Stimulated activated CD8-positive, alpha-beta memory T cell treated with anti-CD3 and anti-CD28 coated beads, Interleukin-15, amount 100 ng/mL, for 1 hour (primary cell): Measurements from ENCODE around the gene EMSY.
"Not testable (repeated sequence)": the region's sequence is repeated elsewhere in the genome, so short reads cannot be mapped to it uniquely, and the experiment has no call there.

Experiments
- DNase-seq: peaks from one replicate; pipeline ENCODE4 v3.0.0-alpha.2; 2020; ENCODE audit warnings: low read depth

Gene EMSY

GRCh38 chr11:76568621-76569020 is 123.8 kb downstream of the EMSY start:
- no peak for DNase-seq

- not testable (repeated sequence) for DNase-seq
Measured at GRCh38 chr11:76572181-76572875, 127.5 kb downstream of the EMSY start.

GRCh38 chr11:76574406-76574805 is 129.6 kb downstream of the EMSY start:
- no peak for DNase-seq

- no peak for DNase-seq
Measured at GRCh38 chr11:76574879-76575278, 130.1 kb downstream of the EMSY start.

GRCh38 chr11:76577226-76577920 is 132.6 kb downstream of the EMSY start:
- DNase-seq: no peak

- DNase-seq: no peak
Measured at GRCh38 chr11:76577921-76578653, 133.3 kb downstream of the EMSY start.

- no peak for DNase-seq
Measured at GRCh38 chr11:76578654-76579055, 133.8 kb downstream of the EMSY start.

GRCh38 chr11:76579056-76579751 is 134.4 kb downstream of the EMSY start:
- DNase-seq: no peak

- DNase-seq: no peak
Measured at GRCh38 chr11:76579752-76580151, 134.9 kb downstream of the EMSY start.

GRCh38 chr11:76582471-76582870 is 137.7 kb downstream of the EMSY start:
- not testable (repeated sequence) for DNase-seq

- DNase-seq: no peak
Measured at GRCh38 chr11:76587820-76588454, 143.1 kb downstream of the EMSY start.

- DNase-seq: no peak
Measured at GRCh38 chr11:76588455-76589325, 143.9 kb downstream of the EMSY start.

- no peak for DNase-seq
Measured at GRCh38 chr11:76589477-76589876, 144.7 kb downstream of the EMSY start.

- DNase-seq: no peak
Measured at GRCh38 chr11:76589964-76590950, 145.4 kb downstream of the EMSY start.

GRCh38 chr11:76591416-76591815 is 146.6 kb downstream of the EMSY start:
- DNase-seq: no peak

GRCh38 chr11:76592025-76592914 is 147.5 kb downstream of the EMSY start:
- no peak for DNase-seq

- no peak for DNase-seq
Measured at GRCh38 chr11:76592961-76593360, 148.1 kb downstream of the EMSY start.

GRCh38 chr11:76595091-76595490 is 150.3 kb downstream of the EMSY start:
- DNase-seq: not testable (repeated sequence)

- no peak for DNase-seq
Measured at GRCh38 chr11:76596652-76597051, 151.8 kb downstream of the EMSY start.
